Measurements from ENCODE around the gene UBL3. TPM values are rescaled to one million over a fixed set of nuclear protein-coding genes. Genes with fewer than 3 reads are reported as not detected.

Gene UBL3
- total RNA-seq, 1 experiment from 2014 or later, result 8.7 TPM

DNA sequence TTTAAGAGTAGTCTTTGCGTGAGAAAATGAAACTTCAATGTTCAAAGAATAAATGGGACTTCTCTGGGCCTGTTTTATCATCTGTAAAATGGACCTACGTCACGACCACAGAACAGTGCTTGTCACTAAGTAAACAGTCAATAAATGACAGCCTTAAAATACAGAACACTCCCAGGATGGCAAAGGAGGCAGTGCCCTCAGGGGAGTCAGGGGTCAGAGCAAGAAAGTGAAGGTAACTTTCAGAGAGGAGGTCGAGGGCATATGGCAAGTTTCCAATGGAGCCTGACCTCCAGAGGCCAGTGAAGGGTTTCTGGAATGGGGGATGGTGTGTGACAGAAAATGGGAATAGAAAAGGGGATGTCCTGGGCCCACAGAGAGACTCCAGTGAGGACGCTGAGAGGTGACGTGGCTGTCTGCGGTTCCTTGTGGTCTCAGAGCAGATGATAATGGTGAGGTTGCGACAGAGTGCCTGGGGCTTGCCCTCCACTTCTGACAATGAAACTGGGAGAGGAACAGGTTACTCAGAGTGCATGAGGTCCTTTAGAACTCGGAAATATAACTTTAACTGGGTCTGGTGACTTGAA, 91.8 kb downstream of the UBL3 start:
- peak; percentile 61 for DNase-seq (ENCODE audit: low spot score)

DNA sequence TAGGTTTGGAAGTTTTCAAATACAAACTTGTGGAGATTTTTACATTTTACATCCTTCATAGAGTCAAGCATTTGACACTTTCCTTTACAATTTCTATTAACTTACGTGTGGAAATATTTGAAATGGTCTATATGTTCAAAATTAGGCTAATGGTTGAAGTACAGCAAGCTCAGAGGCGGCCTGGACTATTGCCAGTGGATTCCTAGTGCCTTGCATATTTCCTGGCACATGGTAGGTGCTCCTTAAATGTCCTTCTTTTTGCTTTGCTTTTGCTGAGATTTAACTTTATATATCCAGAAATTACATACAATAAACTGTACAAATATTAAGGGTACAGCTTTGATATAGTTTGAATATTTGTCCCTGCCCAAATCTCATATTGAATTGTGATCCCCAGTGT, 93.9 kb downstream of the UBL3 start:
- no peak for DNase-seq (ENCODE audit: low spot score)

GRCh38 chr13:29754473-29754806, 96.0 kb downstream of the UBL3 start:
- DNase-seq (ENCODE audit: low spot score), result peak; percentile 71

DNA sequence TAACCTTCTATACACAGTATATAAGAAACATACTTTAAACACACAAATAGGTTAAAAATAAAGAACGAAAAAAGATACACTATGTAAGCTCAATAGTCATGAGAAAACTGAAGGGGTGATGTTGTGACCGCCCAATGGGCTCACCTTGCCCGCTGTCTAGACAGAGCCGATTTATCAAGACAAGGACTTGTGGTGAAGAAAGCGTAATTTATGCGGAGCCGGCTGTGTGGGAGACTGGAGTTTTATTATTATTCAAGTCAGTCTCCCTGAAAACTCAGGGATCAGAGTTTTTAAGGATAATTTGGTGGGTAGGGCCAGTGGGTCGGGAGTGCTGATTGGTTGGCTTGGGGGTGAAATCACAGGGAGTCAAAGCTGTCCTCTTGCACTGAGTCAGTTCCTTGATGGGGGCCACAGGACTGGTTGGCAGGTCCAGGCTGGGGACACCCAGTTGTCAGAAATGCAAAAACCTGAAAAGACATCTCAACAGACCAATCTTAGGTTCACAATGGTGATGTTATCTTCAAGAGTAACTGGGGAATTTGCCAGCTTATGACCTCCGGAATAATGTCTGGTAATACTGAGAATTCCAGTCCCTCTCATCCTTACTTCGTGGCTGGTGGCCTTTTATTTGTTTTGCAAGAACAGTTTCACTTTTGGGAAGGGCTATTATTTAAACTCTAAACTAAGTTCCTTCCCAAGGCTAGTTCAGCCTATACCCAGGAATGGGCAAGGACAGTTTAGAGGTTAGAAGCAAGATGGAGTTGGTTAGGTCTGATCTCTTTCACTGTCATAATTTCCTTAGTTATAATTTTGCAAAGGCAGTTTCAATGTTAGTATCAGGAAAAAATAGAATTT, 96.6 kb downstream of the UBL3 start:
- peak; percentile 13 for DNase-seq (ENCODE audit: low spot score)

DNA sequence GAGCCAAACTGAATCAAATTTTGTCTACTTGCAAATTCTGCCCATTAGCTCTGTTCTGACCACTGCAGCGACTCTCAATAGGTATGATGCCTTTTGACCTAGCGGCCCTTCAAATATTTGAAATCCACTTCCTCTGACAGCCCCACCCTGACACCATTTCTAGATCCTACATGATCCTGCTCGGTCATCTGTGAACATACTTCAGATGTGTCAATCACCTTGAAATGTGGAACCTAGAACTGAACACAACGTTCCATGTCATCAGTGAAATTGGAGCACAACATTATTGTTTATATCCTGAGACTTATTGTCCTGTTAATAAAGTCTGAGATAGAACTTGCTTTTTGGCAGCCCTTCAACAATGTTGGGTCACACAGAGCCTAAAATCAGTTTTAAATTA, 98.2 kb downstream of the UBL3 start:
- no peak for DNase-seq (ENCODE audit: low spot score)

DNA sequence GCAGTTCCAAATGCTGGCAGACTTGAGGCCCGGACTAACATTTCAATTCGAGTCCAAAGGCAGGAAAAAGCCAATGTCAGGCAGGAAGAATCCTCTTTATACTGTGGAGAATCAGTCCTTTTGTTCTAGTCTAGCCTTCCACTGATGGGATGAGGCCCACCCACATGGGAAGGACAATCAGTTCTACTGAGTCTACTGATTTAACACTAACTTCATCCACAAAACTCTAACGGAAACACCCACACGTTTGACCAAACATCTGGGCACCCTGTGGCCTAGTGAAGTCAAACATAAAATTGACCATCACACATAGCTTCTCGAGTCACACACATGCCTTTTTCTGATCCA, 100.3 kb downstream of the UBL3 start:
- no peak for DNase-seq (ENCODE audit: low spot score)

GRCh38 chr13:29749401-29750182, 100.8 kb downstream of the UBL3 start:
- peak; percentile 6 for DNase-seq (ENCODE audit: low spot score)

DNA sequence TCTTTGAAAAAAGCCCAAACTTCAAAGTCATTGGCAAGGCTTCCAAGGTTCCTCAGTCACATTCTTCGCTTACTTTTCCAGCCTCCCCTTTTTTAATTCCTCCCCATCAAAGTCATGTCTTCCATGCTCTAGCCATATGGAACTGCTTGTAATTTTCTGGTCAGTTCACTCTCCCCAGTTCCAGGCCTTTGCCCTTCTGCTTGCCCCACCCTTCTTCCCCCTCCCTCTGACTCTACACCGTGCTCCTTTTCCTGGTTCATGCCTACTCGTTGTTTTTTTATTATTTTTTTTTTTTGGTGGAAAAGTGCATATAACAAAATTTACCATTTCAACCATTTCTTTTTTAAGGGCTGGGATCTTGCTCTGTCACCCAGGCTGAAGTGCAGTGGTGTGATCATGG, 102.3 kb downstream of the UBL3 start:
- no peak for DNase-seq (ENCODE audit: low spot score)

GRCh38 chr13:29746148-29746677, 104.2 kb downstream of the UBL3 start:
- DNase-seq (ENCODE audit: low spot score), result no peak

GRCh38 chr13:29745704-29746103, 104.7 kb downstream of the UBL3 start:
- no peak for DNase-seq (ENCODE audit: low spot score)

- peak; percentile 68 for DNase-seq (ENCODE audit: low spot score)
These were observed 107.1 kb downstream of the UBL3 start for GRCh38 chr13:29743201-29743786.

DNA sequence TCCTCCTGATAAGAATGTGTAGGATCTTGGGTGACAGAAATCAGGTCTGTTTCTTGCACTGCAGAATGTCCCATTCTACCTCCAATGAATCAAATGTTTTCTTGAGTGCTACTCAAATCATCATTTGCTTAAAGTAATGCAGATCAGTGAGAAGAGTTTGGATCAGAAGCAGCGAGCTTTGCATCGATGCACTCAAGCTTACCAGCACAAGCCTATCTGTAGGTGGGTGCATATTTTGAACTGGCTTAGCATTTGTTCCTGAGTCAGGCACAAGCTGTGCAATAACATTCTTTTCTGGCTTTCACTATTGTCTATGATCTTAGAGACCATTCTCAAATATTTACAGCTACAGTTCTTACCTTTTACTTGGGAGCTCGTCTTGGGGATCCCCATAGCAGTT, 109.5 kb downstream of the UBL3 start:
- no peak for DNase-seq (ENCODE audit: low spot score)

- DNase-seq (ENCODE audit: low spot score), result no peak
These were observed 113.4 kb downstream of the UBL3 start for GRCh38 chr13:29737061-29737460.

- peak; percentile 45 for DNase-seq (ENCODE audit: low spot score)
These were observed 117.2 kb downstream of the UBL3 start for GRCh38 chr13:29733147-29733611.

- no peak for DNase-seq (ENCODE audit: low spot score)
These were observed 120.2 kb downstream of the UBL3 start for GRCh38 chr13:29730253-29730652.

DNA sequence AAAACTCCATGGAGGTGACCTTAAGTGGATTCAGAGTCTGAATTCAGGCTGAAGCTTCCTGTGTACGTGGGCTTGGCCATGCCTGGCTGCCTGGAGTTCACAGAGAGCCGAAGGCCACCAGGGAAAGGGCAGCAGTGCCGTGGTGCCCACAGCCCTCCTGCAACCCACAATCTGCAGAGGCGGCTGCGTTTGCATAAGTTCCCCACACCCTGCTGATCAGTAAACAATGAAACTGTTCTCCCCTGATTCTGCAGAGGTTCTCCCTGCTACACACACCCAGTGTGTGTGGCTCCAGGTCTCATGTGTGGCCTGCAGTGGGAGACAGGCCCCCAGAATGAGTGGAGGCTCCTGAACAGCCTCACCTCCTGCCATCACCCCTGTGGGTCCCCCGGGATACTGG, 128.0 kb downstream of the UBL3 start:
- no peak for DNase-seq (ENCODE audit: low spot score)

- DNase-seq (ENCODE audit: low spot score), result no peak
These were observed 128.7 kb downstream of the UBL3 start for GRCh38 chr13:29721766-29722165.

DNA sequence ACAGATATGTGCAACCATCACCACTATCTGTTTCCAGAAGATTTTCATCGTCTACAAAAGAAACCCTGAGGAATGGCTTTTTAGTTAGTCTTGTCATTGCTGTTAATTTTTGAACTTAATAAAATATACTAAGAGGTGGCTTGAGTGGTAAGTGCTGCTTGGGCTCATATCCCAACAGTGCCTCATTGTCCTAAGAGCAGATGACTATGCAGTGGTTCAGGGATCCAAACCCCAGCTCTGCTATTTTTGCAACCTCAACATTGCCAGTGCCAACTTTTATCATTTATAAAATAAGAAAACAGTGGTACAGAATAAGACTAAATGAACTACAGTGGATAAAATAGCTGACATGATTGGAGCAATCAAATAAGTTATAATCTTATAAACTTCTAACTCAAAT, 131.7 kb downstream of the UBL3 start:
- no peak for DNase-seq (ENCODE audit: low spot score)

DNA sequence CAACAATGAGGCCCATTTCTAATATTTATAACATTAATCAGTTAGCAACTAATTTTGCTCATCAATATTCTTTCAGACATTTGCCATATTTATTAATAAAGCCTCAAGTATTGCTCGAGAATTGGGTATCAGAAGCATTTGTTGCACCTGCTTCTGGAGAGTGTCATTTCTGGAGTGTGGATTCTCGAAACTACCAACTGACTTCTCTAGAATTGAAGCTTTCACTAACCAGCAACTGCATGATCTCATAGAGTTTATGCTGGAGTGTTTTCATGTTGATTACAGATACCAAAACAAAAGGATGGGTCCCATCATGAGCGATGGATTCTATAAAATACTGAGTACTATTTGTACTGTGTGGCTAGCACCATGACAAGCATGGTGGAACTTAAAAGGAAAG, 133.9 kb downstream of the UBL3 start:
- no peak for DNase-seq (ENCODE audit: low spot score)
